HepG2 (cell line): ENCODE results near the gene DDC. TPM values are rescaled to one million over a fixed set of nuclear protein-coding genes. Genes with fewer than 3 reads are reported as not detected.
"Not testable (repeated sequence)": the region's sequence is repeated elsewhere in the genome, so short reads cannot be mapped to it uniquely, and the experiment has no call there.

Source experiments
- ATAC-seq: fragments of 200-7000 bp; cut with Tn5 transposase; 3 replicates; pipeline ENCODE4 v1.9.1; 2020; ENCODE audit warnings: mild to moderate bottlenecking, moderate library complexity
- BruUV-seq: library from RNA; stranded (reverse); fragments of 400-500 nt; replicated peaks from 2 replicates; lab custom pipeline; 2021; lab: Mats Ljungman, UMichigan
- CTCF ChIA-PET: fragments of 300-600 bp; formaldehyde crosslinking; extraction: SDS; loops from one replicate; lab custom pipeline; 2021; ENCODE audit warnings: low total read pairs, inconsistent platforms, low intra/inter-chr PET ratio; lab: Yijun Ruan, JAX
- POLR2A ChIA-PET: fragments of 350-600 bp; sonication (Branson Sonifier 250); formaldehyde crosslinking; loops from one replicate; lab custom pipeline; 2020; ENCODE audit warnings: antibody characterized with exemption, inconsistent platforms; lab: Yijun Ruan, JAX
- DNase-seq: peaks from one replicate; pipeline ENCODE4 v3.0.0-alpha.2; 2015; ENCODE audit warnings: low spot score
- FAIRE-seq: peaks from 3 replicates; lab custom pipeline; 2011; peaks lifted over from hg19 to GRCh38; lab: Jason Lieb, UNC
- H2AFZ ChIP-seq: one replicate; pipeline ENCODE4 v1.6.1; 2011; ENCODE audit warnings: low read length, inconsistent platforms
- H3K27ac ChIP-seq: fragments of 300-600 bp; 3 replicates; pipeline ENCODE4 v1.8.0; 2011; ENCODE audit warnings: mixed run types, mild to moderate bottlenecking, mixed read lengths, low read length, inconsistent platforms; ENCODE audit not compliant: insufficient read depth; ENCODE audit errors: extremely low read length
- H3K27me3 ChIP-seq, 2 experiments: fragments of 200-600 bp in 1 of 2; 2 replicates in 1 of 2; 3 replicates in 1 of 2; pipeline versions ENCODE4 v1.6.0 to v1.8.0; 2011; ENCODE audit warnings: low read length in 2 of 2, mild to moderate bottlenecking in 2 of 2, moderate library complexity in 2 of 2, inconsistent platforms in 1 of 2; ENCODE audit not compliant: insufficient read depth in 2 of 2, control insufficient read depth in 1 of 2
- H3K36me3 ChIP-seq, 2 experiments: fragments of 200-600 bp in 1 of 2; replicated peaks in 1 of 2; 2 replicates in 1 of 2; 3 replicates in 1 of 2; pipeline versions ENCODE4 v1.5.1 to v1.8.0; 2011; ENCODE audit warnings: low read length in 2 of 2, inconsistent platforms in 1 of 2; ENCODE audit not compliant: insufficient read depth in 2 of 2, control insufficient read depth in 1 of 2
- H3K4me1 ChIP-seq: 2 replicates; pipeline ENCODE4 v1.5.1; 2012; ENCODE audit warnings: low read length, inconsistent platforms; ENCODE audit not compliant: insufficient read depth
- H3K4me2 ChIP-seq: 2 replicates; pipeline ENCODE4 v1.6.0; 2011; ENCODE audit warnings: low read depth, low read length, inconsistent platforms
- H3K4me3 ChIP-seq, 3 experiments: fragments of 200-600 bp in 1 of 3; sonication (generic), shearing (Covaris generic) in 1 of 3; replicated peaks in 1 of 3; 2 replicates each; pipeline ENCODE4 v1.5.1; 2011 to 2016; ENCODE audit warnings: low read length in 3 of 3, inconsistent platforms in 2 of 3, low read depth in 2 of 3, mild to moderate bottlenecking in 2 of 3, control low read depth in 1 of 3, mixed read lengths in 1 of 3; ENCODE audit not compliant: insufficient read depth in 1 of 3
- H3K79me2 ChIP-seq: one replicate; pipeline ENCODE4 v1.6.1; 2011; ENCODE audit warnings: low read length, inconsistent platforms; ENCODE audit not compliant: insufficient read depth
- H3K9ac ChIP-seq: 2 replicates; pipeline ENCODE4 v1.6.0; 2011; ENCODE audit warnings: mild to moderate bottlenecking, low read depth, low read length, inconsistent platforms; ENCODE audit not compliant: insufficient read depth
- H3K9me3 ChIP-seq: 2 replicates; pipeline ENCODE4 v1.5.1; 2012; ENCODE audit warnings: mild to moderate bottlenecking, low read length
- H4K20me1 ChIP-seq: 2 replicates; pipeline ENCODE4 v1.6.0; 2011; ENCODE audit warnings: inconsistent platforms, mild to moderate bottlenecking, low read length, moderate library complexity; ENCODE audit not compliant: insufficient read depth
- HOXA5 ChIP-seq: sonication (generic); formaldehyde crosslinking; IDR thresholded peaks from 2 replicates; pipeline ENCODE4 v1.4.0; 2020; ENCODE audit warnings: missing genetic modification reagents
- MAF1 ChIP-seq: sonication (generic); formaldehyde crosslinking; IDR thresholded peaks from 2 replicates; pipeline ENCODE4 v1.5.0; 2020; ENCODE audit warnings: missing genetic modification reagents, borderline replicate concordance
- NFYB ChIP-seq: sonication (generic); formaldehyde crosslinking; IDR thresholded peaks from 2 replicates; pipeline ENCODE4 v1.4.0; 2020; ENCODE audit warnings: missing genetic modification reagents
- RFXANK ChIP-seq: IDR thresholded peaks from 2 replicates; pipeline ENCODE4 v1.6.1; 2016
- TAF15 ChIP-seq: fragments of 200-400 bp; formaldehyde crosslinking; IDR thresholded peaks from one replicate; pipeline ENCODE4 v1.6.1; 2018; ENCODE audit warnings: mild to moderate bottlenecking, low read depth, low read length; ENCODE audit not compliant: poor library complexity, severe bottlenecking
- TP53 ChIP-seq: sonication (generic); formaldehyde crosslinking; conservative IDR thresholded peaks from 2 replicates; pipeline ENCODE4 v1.4.0; 2020; ENCODE audit warnings: missing genetic modification reagents
- ZNF83 ChIP-seq: sonication (generic); formaldehyde crosslinking; IDR thresholded peaks from 2 replicates; pipeline ENCODE4 v1.4.0; 2020; ENCODE audit warnings: missing genetic modification reagents, mild to moderate bottlenecking, borderline replicate concordance
- ZNF841 ChIP-seq: sonication (generic); formaldehyde crosslinking; IDR thresholded peaks from 2 replicates; pipeline ENCODE4 v1.8.1; 2023; ENCODE audit warnings: missing genetic modification reagents, borderline replicate concordance
- WGBS: methylation state at CpG from one replicate; pipeline ENCODE4 v1.1.6; 2017; ENCODE audit warnings: low lambda C conversion rate; 5-methylcytosine and 5-hydroxymethylcytosine counted together
- in situ Hi-C: cut with HindIII; loops from 2 replicates; pipeline ENCODE4 v1.10.0; 2017; ENCODE audit warnings: low pct_unique_long_range_greater_than_20kb; ENCODE audit not compliant: extremely low pct_ligation_motif_present
- intact Hi-C: fragments of 100-400 bp; cut with micrococcal nuclease; formaldehyde crosslinking; loops from one replicate; pipeline ENCODE4 v1.10.0; 2022; ENCODE audit not compliant: unreplicated experiment
- polyA plus RNA-seq, 8 experiments: library from polyadenylated mRNA; depleted of rRNA in 3 of 8; stranded (reverse) in 7 of 8; unstranded in 1 of 8; fragments of >200 nt; fragmentation: Illumina TruSeq in 4 of 8; extraction: Trizol in 4 of 8; gene quantifications; 2 replicates each; pipeline versions ENCODE4 v1.2.1 to v1.2.3, GENCODE V29; 2011 to 2016; ENCODE audit warnings: low read depth in 4 of 8, missing spikeins in 1 of 8, mixed read lengths in 1 of 8; ENCODE audit not compliant: insufficient read depth in 1 of 8
- total RNA-seq, 5 experiments: library from RNA; depleted of rRNA; stranded (reverse); fragments of >200 nt; fragmentation: Illumina TruSeq; extraction: Trizol; gene quantifications; 2 replicates each; pipeline ENCODE4 v1.2.3, GENCODE V29; 2016; ENCODE audit warnings: low read depth in 1 of 5
- TF ChIP-seq, protein P1 (sequence below): IDR thresholded peaks from 2 replicates; pipeline ENCODE4 v1.6.1; 2018; ENCODE audit warnings: missing genetic modification reagents, mild to moderate bottlenecking, missing compliant biosample characterization
- TF ChIP-seq, protein P2 (sequence below): sonication (generic); formaldehyde crosslinking; IDR thresholded peaks from 2 replicates; pipeline ENCODE4 v1.4.0; 2020; ENCODE audit warnings: missing genetic modification reagents, low read depth, mild to moderate bottlenecking, borderline replicate concordance

DDC gene
- total and polyA plus RNA-seq, 2 of the 13 experiments (the other 11 are each of a cell fraction or from before 2014, with no cell fraction given): 11.7 to 93.3 TPM

DNA sequence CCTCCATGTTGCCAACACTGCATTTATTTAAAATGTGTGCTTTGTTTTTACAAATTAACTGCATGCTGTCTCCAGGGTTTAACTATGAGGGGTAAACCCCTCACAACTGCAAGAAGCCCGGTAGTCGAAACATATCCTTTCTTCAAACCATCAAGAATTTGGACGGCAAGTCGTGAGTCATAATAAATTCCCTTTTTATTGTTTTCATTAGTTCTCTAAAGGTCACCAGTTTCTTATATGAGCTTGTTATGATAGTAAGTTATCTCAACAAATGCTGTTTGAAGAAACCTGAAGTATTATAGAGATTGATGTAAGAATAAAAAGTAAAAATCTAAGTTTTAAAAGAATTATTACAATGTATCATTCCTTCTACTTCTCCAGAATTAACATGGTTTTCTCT, 102.8 kb downstream of the DDC start:
- no TSS peak for BruUV-seq
- FAIRE-seq: no peak
- CTCF ChIA-PET: no interaction called here
- H3K9me3 ChIP-seq: no peaks in the 10 kb centered on the region
- ATAC-seq: no peak
- no peaks in the 10 kb centered on the region for H3K79me2 ChIP-seq
- no peak for TF ChIP-seq ZNF83 (CRISPR knock-in tag)
- no peak for TF ChIP-seq TAF15
- H3K4me2 ChIP-seq: no peak overlapping the region
- H3K36me3 ChIP-seq: peaks cover 5 to 15% of the 10 kb centered on the region in 2 experiments; a peak in 4 of 5 replicates
- POLR2A ChIA-PET: no interaction called here
- no peaks in the 10 kb centered on the region for H3K27me3 ChIP-seq
- H4K20me1 ChIP-seq: no peaks in the 10 kb centered on the region
- H2AFZ ChIP-seq: no peak overlapping the region
- H3K4me3 ChIP-seq: no peak overlapping the region
- no peaks in the 10 kb centered on the region for H3K4me1 ChIP-seq
- in situ Hi-C loops (loop anchor here (25.0 kb wide), 1 partner anchor 675 kb away; no protein-coding TSS in a partner anchor), intact Hi-C loops (no loop called here)
- no peak overlapping the region for H3K9ac ChIP-seq
- DNase-seq: no peak
- H3K27ac ChIP-seq: no peak overlapping the region
- WGBS: 97% methylated on average over 4 of the region's 4 CpGs

DNA sequence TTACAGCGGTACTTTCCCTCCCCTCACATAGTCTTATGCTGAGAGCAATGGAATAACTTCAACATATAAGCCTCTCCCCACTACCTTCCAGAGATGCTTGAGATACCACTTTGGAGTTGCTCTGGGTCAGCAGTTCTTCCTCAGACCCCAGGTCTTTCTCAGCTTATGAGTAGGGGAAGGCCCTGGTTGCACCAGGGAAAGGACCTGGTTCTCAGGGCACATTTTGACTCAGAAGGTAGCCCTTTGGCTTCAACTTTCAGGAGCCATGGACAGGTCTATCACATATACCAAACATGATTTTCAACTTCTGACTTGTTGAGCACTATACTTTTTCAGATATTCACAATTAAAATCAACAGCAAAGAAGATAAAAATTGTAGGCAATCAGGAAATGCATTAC, 103.5 kb downstream of the DDC start:
- H3K4me3 ChIP-seq: no peak overlapping the region
- DNase-seq (no peak), FAIRE-seq (no peak)
- ChIA-PET CTCF (no interaction called here), POLR2A (no interaction called here)
- H3K4me1 ChIP-seq: no peaks in the 10 kb centered on the region
- H4K20me1 ChIP-seq: no peaks in the 10 kb centered on the region
- in situ Hi-C loops (loop anchor here (25.0 kb wide), 1 partner anchor 676 kb away; no protein-coding TSS in a partner anchor), intact Hi-C loops (no loop called here)
- no TSS peak for BruUV-seq
- peaks cover 5 to 14% of the 10 kb centered on the region in 2 experiments; a peak in 4 of 5 replicates for H3K36me3 ChIP-seq
- WGBS: 100% methylated on average over 1 of the region's 1 CpG
- no peak overlapping the region for H3K27ac ChIP-seq
- H3K27me3 ChIP-seq: no peaks in the 10 kb centered on the region
- H2AFZ ChIP-seq: no peak overlapping the region
- H3K79me2 ChIP-seq: no peaks in the 10 kb centered on the region
- H3K4me2 ChIP-seq: no peak overlapping the region
- TF ChIP-seq, protein P1, sequence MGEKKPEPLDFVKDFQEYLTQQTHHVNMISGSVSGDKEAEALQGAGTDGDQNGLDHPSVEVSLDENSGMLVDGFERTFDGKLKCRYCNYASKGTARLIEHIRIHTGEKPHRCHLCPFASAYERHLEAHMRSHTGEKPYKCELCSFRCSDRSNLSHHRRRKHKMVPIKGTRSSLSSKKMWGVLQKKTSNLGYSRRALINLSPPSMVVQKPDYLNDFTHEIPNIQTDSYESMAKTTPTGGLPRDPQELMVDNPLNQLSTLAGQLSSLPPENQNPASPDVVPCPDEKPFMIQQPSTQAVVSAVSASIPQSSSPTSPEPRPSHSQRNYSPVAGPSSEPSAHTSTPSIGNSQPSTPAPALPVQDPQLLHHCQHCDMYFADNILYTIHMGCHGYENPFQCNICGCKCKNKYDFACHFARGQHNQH (CRISPR knock-in tag): no peak
- no peak for TF ChIP-seq NFYB (CRISPR knock-in tag)
- no peak for TF ChIP-seq RFXANK (CRISPR knock-in tag)
- no peak for TF ChIP-seq ZNF841 (CRISPR knock-in tag)
- TF ChIP-seq, protein P2, sequence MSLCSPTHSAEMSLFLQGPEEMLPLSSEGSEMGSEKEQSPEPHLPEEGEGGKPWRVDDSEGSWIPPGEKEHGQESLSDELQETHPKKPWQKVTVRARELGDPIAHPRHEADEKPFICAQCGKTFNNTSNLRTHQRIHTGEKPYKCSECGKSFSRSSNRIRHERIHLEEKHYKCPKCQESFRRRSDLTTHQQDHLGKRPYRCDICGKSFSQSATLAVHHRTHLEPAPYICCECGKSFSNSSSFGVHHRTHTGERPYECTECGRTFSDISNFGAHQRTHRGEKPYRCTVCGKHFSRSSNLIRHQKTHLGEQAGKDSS: no peak
- no peak for TF ChIP-seq MAF1 (CRISPR knock-in tag)
- TF ChIP-seq TP53 (CRISPR knock-in tag): no peak
- no peak for TF ChIP-seq HOXA5 (CRISPR knock-in tag)
- TF ChIP-seq, all 625 proteins: peak for 0
- H3K9ac ChIP-seq: no peak overlapping the region
- H3K9me3 ChIP-seq: no peaks in the 10 kb centered on the region
- no peak for ATAC-seq

DNA sequence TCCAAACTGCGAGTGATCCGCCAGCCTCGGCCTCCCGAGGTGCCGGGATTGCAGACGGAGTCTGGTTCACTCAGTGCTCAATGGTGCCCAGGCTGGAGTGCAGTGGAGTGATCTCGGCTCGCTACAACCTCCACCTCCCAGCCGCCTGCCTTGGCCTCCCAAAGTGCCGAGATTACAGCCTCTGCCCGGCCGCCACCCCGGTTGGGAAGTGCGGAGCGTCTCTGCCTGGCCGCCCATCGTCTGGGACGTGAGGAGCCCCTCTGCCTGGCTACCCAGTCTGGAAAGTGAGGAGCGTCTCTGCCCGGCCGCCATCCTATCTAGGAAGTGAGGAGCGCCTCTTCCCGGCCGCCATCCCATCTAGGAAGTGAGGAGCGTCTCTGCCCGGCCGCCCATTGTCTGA, 106.0 kb downstream of the DDC start:
- H3K27me3 ChIP-seq, intact Hi-C loops, H3K4me2 ChIP-seq, H3K9me3 ChIP-seq, H2AFZ ChIP-seq, CTCF ChIA-PET, H3K36me3 ChIP-seq, ATAC-seq, H3K4me1 ChIP-seq, H3K79me2 ChIP-seq, DNase-seq, H3K27ac ChIP-seq, H3K9ac ChIP-seq, POLR2A ChIA-PET, BruUV-seq, H3K4me3 ChIP-seq, FAIRE-seq, H4K20me1 ChIP-seq: not testable (repeated sequence)
- in situ Hi-C loops: loop anchor here (25.0 kb wide), 1 partner anchor 678 kb away; no protein-coding TSS in a partner anchor
- WGBS: 97% methylated on average over 13 of the region's 27 CpGs
